Osteocyte (in vitro differentiated cells): ENCODE data around the gene PRG3. TPM values are rescaled to one million over a fixed set of nuclear protein-coding genes. Genes with fewer than 3 reads are reported as not detected.
A peak's percentile ranks its signal among the peaks of the same experiment; 100 is the strongest.

Experiments
- DNase-seq: peaks from one replicate; pipeline ENCODE4 v3.0.0; 2021; ENCODE audit warnings: mixed read lengths; ENCODE audit not compliant: unreplicated experiment; ENCODE audit errors: extremely low spot score
- H3K27ac Mint-ChIP-seq: one replicate; pipeline ENCODE4 v1.8.0; 2021; ENCODE audit warnings: mild to moderate bottlenecking, mixed read lengths; ENCODE audit not compliant: unreplicated experiment
- H3K27me3 Mint-ChIP-seq: one replicate; pipeline ENCODE4 v1.8.0; 2021; ENCODE audit warnings: mixed read lengths; ENCODE audit not compliant: unreplicated experiment
- H3K36me3 Mint-ChIP-seq: one replicate; pipeline ENCODE4 v1.8.0; 2021; ENCODE audit warnings: mixed read lengths; ENCODE audit not compliant: unreplicated experiment
- H3K4me1 Mint-ChIP-seq: one replicate; pipeline ENCODE4 v1.8.0; 2021; ENCODE audit warnings: mixed read lengths; ENCODE audit not compliant: unreplicated experiment
- H3K4me3 Mint-ChIP-seq: one replicate; pipeline ENCODE4 v1.8.0; 2021; ENCODE audit warnings: mild to moderate bottlenecking, moderate library complexity, mixed read lengths; ENCODE audit not compliant: unreplicated experiment
- H3K9me3 Mint-ChIP-seq: one replicate; pipeline ENCODE4 v1.8.0; 2021; ENCODE audit warnings: mixed read lengths; ENCODE audit not compliant: unreplicated experiment
- total RNA-seq: library from RNA; stranded (reverse); gene quantifications from 2 replicates; pipeline ENCODE4 v1.2.1, GENCODE V29; 2021
- TF ChIP-seq, protein P1 (sequence below): fragments of 200-600 bp; sonication (generic); IDR thresholded peaks from 2 replicates; pipeline ENCODE4 v1.5.0; 2021; ENCODE audit warnings: antibody characterized with exemption, mild to moderate bottlenecking, moderate library complexity

PRG3 gene
- total RNA-seq, 1 donor from 2014 or later: not detected

GRCh38 chr11:57390535-57390934 is 9.6 kb upstream of the PRG3 start, which contains the start of gene PRG2:
TSS of gene PRG2 (minus strand) at chr11:57390650. CDS start at chr11:57389944, 706 bp downstream.
- no peak for DNase-seq
- no peaks in the 10 kb centered on the region for H3K9me3 Mint-ChIP-seq
- no peak within 1 kb of the TSS for H3K4me3 Mint-ChIP-seq
- H3K36me3 Mint-ChIP-seq: no peaks in the 10 kb centered on the region
- TF ChIP-seq, protein P1, sequence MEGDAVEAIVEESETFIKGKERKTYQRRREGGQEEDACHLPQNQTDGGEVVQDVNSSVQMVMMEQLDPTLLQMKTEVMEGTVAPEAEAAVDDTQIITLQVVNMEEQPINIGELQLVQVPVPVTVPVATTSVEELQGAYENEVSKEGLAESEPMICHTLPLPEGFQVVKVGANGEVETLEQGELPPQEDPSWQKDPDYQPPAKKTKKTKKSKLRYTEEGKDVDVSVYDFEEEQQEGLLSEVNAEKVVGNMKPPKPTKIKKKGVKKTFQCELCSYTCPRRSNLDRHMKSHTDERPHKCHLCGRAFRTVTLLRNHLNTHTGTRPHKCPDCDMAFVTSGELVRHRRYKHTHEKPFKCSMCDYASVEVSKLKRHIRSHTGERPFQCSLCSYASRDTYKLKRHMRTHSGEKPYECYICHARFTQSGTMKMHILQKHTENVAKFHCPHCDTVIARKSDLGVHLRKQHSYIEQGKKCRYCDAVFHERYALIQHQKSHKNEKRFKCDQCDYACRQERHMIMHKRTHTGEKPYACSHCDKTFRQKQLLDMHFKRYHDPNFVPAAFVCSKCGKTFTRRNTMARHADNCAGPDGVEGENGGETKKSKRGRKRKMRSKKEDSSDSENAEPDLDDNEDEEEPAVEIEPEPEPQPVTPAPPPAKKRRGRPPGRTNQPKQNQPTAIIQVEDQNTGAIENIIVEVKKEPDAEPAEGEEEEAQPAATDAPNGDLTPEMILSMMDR: no peak
- H3K27me3 Mint-ChIP-seq: peaks cover 55% of the 10 kb centered on the region
- H3K4me1 Mint-ChIP-seq: peaks cover 18% of the 10 kb centered on the region
- no peak within 1 kb of the TSS for H3K27ac Mint-ChIP-seq

GRCh38 chr11:57387289-57388030 is 6.5 kb upstream of the PRG3 start:
- no peaks in the 10 kb centered on the region for H3K36me3 Mint-ChIP-seq
- H3K4me3 Mint-ChIP-seq: no peak overlapping the region
- TF ChIP-seq, protein P1: no peak
- H3K27ac Mint-ChIP-seq: no peak overlapping the region
- DNase-seq: no peak
- H3K27me3 Mint-ChIP-seq: peaks cover 50% of the 10 kb centered on the region
- peaks cover 20% of the 10 kb centered on the region for H3K4me1 Mint-ChIP-seq
- H3K9me3 Mint-ChIP-seq: no peaks in the 10 kb centered on the region

DNA sequence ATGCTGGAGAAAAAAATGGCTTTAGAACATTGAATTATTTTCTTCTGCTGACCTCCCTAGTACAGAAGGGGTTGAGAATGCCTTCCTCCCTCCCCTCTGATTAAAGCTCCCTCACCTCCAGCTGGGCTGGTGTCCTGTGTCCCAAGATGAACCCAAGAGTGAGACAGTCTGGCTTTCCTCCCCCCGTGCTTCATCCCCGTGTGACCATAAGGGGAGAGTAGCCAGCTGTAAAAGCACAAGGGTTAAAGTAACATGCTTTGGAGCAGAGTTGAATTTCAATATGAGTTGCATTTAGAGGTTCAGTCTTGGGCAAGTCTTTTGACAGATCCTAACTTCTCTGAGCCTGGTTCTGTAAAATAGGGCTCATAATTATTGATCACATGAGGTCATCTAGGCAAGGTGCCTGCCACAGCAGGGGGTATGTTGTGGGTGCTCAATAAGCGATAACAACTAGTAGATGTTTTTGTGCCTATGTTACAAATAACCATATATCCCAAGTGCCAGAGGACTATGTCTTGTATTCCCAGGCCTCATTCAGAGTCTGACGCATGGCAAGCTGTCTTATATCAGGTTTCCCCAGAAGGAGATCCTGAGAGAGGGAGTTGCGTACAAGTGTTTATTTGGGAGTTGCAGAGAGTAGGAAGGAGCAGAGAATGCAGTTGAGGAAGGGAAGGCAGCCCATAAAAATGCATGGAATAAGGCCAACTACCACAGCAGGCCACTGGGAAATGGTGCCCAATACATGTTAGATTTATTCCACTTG is 5.4 kb upstream of the PRG3 start:
- Mint-ChIP-seq H3K27me3 (peaks cover 50% of the 10 kb centered on the region), H3K4me3 (no peak overlapping the region), H3K36me3 (no peaks in the 10 kb centered on the region), H3K4me1 (peaks cover 20% of the 10 kb centered on the region), H3K27ac (peak overlapping the region; percentile 68), H3K9me3 (no peaks in the 10 kb centered on the region)
- TF ChIP-seq, protein P1: no peak
- no peak for DNase-seq

- Mint-ChIP-seq H3K27me3 (peaks cover 25% of the 10 kb centered on the region), H3K4me1 (no peaks in the 10 kb centered on the region), H3K4me3 (no peak overlapping the region), H3K36me3 (no peaks in the 10 kb centered on the region), H3K9me3 (peaks cover 3% of the 10 kb centered on the region), H3K27ac (no peak overlapping the region)
- TF ChIP-seq, protein P1: no peak
- no peak for DNase-seq
Observed at GRCh38 chr11:57379732-57380131, 1.2 kb downstream of the PRG3 start.

DNA sequence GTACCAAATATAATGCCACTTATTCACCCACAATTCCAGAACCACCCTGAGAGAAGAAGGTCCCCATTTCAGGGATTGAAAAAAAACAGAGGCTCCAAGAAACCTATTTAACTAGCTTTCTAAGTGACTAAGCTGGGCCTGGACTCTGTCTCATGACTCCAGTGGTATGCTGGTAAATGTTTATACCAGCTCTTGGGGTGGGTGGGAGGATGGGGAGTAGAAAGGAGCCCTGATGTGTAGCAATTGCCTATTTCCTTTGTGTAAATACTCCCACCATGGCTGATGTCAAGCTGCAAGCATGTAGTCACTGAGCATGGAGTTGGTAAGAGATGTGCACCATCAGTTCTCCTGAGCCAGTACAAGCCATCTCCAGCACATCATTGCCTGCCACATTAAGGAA is 2.8 kb downstream of the PRG3 start:
- no peak overlapping the region for H3K4me3 Mint-ChIP-seq
- TF ChIP-seq, protein P1: no peak
- peaks cover 3% of the 10 kb centered on the region for H3K9me3 Mint-ChIP-seq
- DNase-seq: no peak
- no peak overlapping the region for H3K27ac Mint-ChIP-seq
- no peaks in the 10 kb centered on the region for H3K4me1 Mint-ChIP-seq
- peaks cover 31% of the 10 kb centered on the region for H3K27me3 Mint-ChIP-seq
- H3K36me3 Mint-ChIP-seq: no peaks in the 10 kb centered on the region
